Loucy (cell line): ENCODE results near the gene ANKRD6.

Experiments
- H2AFZ ChIP-seq: fragments of 200-600 bp; sonication (generic); 2 replicates; pipeline ENCODE4 v1.6.0; 2016; ENCODE audit warnings: antibody characterized with exemption, mild to moderate bottlenecking, low read length, moderate library complexity
- H3F3A ChIP-seq: fragments of 200-600 bp; 2 replicates; pipeline ENCODE4 v1.6.0; 2016; ENCODE audit warnings: antibody characterized with exemption, low read depth, mild to moderate bottlenecking
- H3K27me3 ChIP-seq: fragments of 200-600 bp; sonication (generic); 2 replicates; pipeline ENCODE4 v1.6.1; 2014; ENCODE audit warnings: low read length, mild to moderate bottlenecking; ENCODE audit not compliant: insufficient read depth, poor library complexity, severe bottlenecking
- H3K36me3 ChIP-seq: fragments of 200-600 bp; sonication (generic); 2 replicates; pipeline ENCODE4 v1.6.1; 2016; ENCODE audit warnings: low read length; ENCODE audit not compliant: insufficient read depth
- H3K4me1 ChIP-seq: fragments of 200-600 bp; sonication (generic); 2 replicates; pipeline ENCODE4 v1.5.1; 2014; ENCODE audit warnings: low read length, mild to moderate bottlenecking; ENCODE audit not compliant: insufficient read depth, poor library complexity, severe bottlenecking
- H3K4me2 ChIP-seq: fragments of 200-600 bp; sonication (generic); 2 replicates; pipeline ENCODE4 v1.6.0; 2014; ENCODE audit warnings: antibody characterized with exemption, low read length, low read depth, mild to moderate bottlenecking; ENCODE audit not compliant: poor library complexity, severe bottlenecking
- H3K4me3 ChIP-seq: fragments of 200-600 bp; sonication (generic); 2 replicates; pipeline ENCODE4 v1.5.1; 2014; ENCODE audit warnings: low read length, mild to moderate bottlenecking, mixed read lengths; ENCODE audit not compliant: poor library complexity, severe bottlenecking
- H3K79me2 ChIP-seq: fragments of 200-600 bp; sonication (generic); 2 replicates; pipeline ENCODE4 v1.6.1; 2014; ENCODE audit warnings: low read length; ENCODE audit not compliant: insufficient read depth
- H3K9ac ChIP-seq: fragments of 200-600 bp; sonication (generic); 2 replicates; pipeline ENCODE4 v1.6.0; 2014; ENCODE audit warnings: mild to moderate bottlenecking, low read depth, low read length, moderate library complexity; ENCODE audit not compliant: poor library complexity, severe bottlenecking
- H3K9me2 ChIP-seq: fragments of 200-600 bp; sonication (generic); replicated peaks from 2 replicates; pipeline ENCODE4 v1.6.1; 2016; ENCODE audit warnings: low read depth, low read length, mixed read lengths
- H3K9me3 ChIP-seq: fragments of 200-600 bp; sonication (generic); 2 replicates; pipeline ENCODE4 v1.6.1; 2014; ENCODE audit warnings: mild to moderate bottlenecking, antibody characterized with exemption, low read length, low read depth; ENCODE audit not compliant: insufficient read depth
- H4K20me1 ChIP-seq: fragments of 200-600 bp; sonication (generic); 2 replicates; pipeline ENCODE4 v1.6.0; 2014; ENCODE audit warnings: antibody characterized with exemption, low read length, mild to moderate bottlenecking; ENCODE audit not compliant: insufficient read depth, poor library complexity, severe bottlenecking
- CTCF ChIP-seq: fragments of 200-600 bp; sonication (generic); conservative IDR thresholded peaks from 2 replicates; pipeline ENCODE4 v1.5.1; 2014; ENCODE audit warnings: mild to moderate bottlenecking, antibody characterized with exemption, low read length
- EZH2phosphoT487 ChIP-seq: fragments of 200-600 bp; IDR thresholded peaks from 2 replicates; pipeline ENCODE4 v1.6.1; 2018; ENCODE audit warnings: antibody characterized with exemption, mild to moderate bottlenecking, moderate library complexity, borderline replicate concordance

Gene ANKRD6

GRCh38 chr6:89494131-89494793 lies 61.3 kb downstream of the ANKRD6 start:
- no peak overlapping the region for H2AFZ ChIP-seq
- H4K20me1 ChIP-seq, result no peaks in the 10 kb centered on the region
- no peaks in the 10 kb centered on the region for H3K9me3 ChIP-seq
- no peaks in the 10 kb centered on the region for H3K36me3 ChIP-seq
- H3K9ac ChIP-seq, result no peak overlapping the region
- no peaks in the 10 kb centered on the region for H3K9me2 ChIP-seq
- no peaks in the 10 kb centered on the region for H3F3A ChIP-seq
- no peaks in the 10 kb centered on the region for H3K79me2 ChIP-seq
- peaks cover 9% of the 10 kb centered on the region for H3K4me1 ChIP-seq
- no peak overlapping the region for H3K4me2 ChIP-seq
- H3K4me3 ChIP-seq, result no peak overlapping the region
- TF ChIP-seq CTCF, result peak; percentile 56
- no peak for TF ChIP-seq EZH2phosphoT487
- no peaks in the 10 kb centered on the region for H3K27me3 ChIP-seq

GRCh38 chr6:89495961-89496535 lies 63.1 kb downstream of the ANKRD6 start:
- no peak overlapping the region for H3K4me3 ChIP-seq
- H3K27me3 ChIP-seq, result no peaks in the 10 kb centered on the region
- no peaks in the 10 kb centered on the region for H3F3A ChIP-seq
- H3K4me2 ChIP-seq, result peak overlapping the region; percentile 30
- no peaks in the 10 kb centered on the region for H4K20me1 ChIP-seq
- no peaks in the 10 kb centered on the region for H3K79me2 ChIP-seq
- no peak overlapping the region for H2AFZ ChIP-seq
- TF ChIP-seq EZH2phosphoT487, result no peak
- no peak for TF ChIP-seq CTCF
- H3K4me1 ChIP-seq, result peaks cover 9% of the 10 kb centered on the region
- no peaks in the 10 kb centered on the region for H3K9me2 ChIP-seq
- H3K9ac ChIP-seq, result no peak overlapping the region
- H3K9me3 ChIP-seq, result no peaks in the 10 kb centered on the region
- H3K36me3 ChIP-seq, result no peaks in the 10 kb centered on the region

- no peak overlapping the region for H3K4me2 ChIP-seq
- no peaks in the 10 kb centered on the region for H3K9me3 ChIP-seq
- H3K9ac ChIP-seq, result no peak overlapping the region
- H3K36me3 ChIP-seq, result no peaks in the 10 kb centered on the region
- no peaks in the 10 kb centered on the region for H3F3A ChIP-seq
- H3K4me1 ChIP-seq, result peaks cover 5% of the 10 kb centered on the region
- TF ChIP-seq EZH2phosphoT487, result no peak
- TF ChIP-seq CTCF, result no peak
- no peaks in the 10 kb centered on the region for H4K20me1 ChIP-seq
- no peak overlapping the region for H2AFZ ChIP-seq
- no peaks in the 10 kb centered on the region for H3K27me3 ChIP-seq
- no peaks in the 10 kb centered on the region for H3K9me2 ChIP-seq
- no peak overlapping the region for H3K4me3 ChIP-seq
- H3K79me2 ChIP-seq, result no peaks in the 10 kb centered on the region
Measured at GRCh38 chr6:89500611-89501010, 67.7 kb downstream of the ANKRD6 start.
